Left ventricle myocardium inferior (tissue), 1 donor: ENCODE results near the gene ADD2. TPM values are rescaled to one million over a fixed set of nuclear protein-coding genes. Genes with fewer than 3 reads are reported as not detected.
A peak's percentile ranks its signal among the peaks of the same experiment; 100 is the strongest.

Experiments used
- DNase-seq: peaks from one replicate; pipeline ENCODE4 v3.0.0-alpha.2; 2020
- H3K27ac ChIP-seq: fragments of 200-600 bp; replicated peaks from 2 replicates; pipeline ENCODE4 v1.8.0; 2021
- H3K27me3 ChIP-seq: fragments of 200-600 bp; 2 replicates; pipeline ENCODE4 v1.8.0; 2021; ENCODE audit warnings: low read depth
- H3K36me3 ChIP-seq: fragments of 200-600 bp; 2 replicates; pipeline ENCODE4 v1.8.0; 2021
- H3K4me1 ChIP-seq: fragments of 200-600 bp; 2 replicates; pipeline ENCODE4 v1.8.0; 2021
- H3K4me3 ChIP-seq: fragments of 200-600 bp; 2 replicates; pipeline ENCODE4 v1.8.0; 2021; ENCODE audit warnings: mild to moderate bottlenecking, moderate library complexity
- H3K9me3 ChIP-seq: fragments of 200-600 bp; replicated peaks from 2 replicates; pipeline ENCODE4 v1.8.0; 2021
- intact Hi-C: fragments of 100-400 bp; cut with micrococcal nuclease; formaldehyde crosslinking; loops from one replicate; pipeline ENCODE4 v1.11.0; 2022
- long read RNA-seq: library from polyadenylated mRNA; unstranded; transcript quantifications from one replicate; pipeline ENCODE4 v2.0.0, GENCODE V29; 2021
- total RNA-seq: library from RNA; stranded (reverse); fragmentation: NEBNext Ultra II Directional; extraction: Animal tissue kit (Norgen Biotek cat#: 25700); gene quantifications from one replicate; pipeline ENCODE4 v1.2.1, GENCODE V29; 2021
- TF ChIP-seq, protein P1 (sequence below): fragments of 200-600 bp; IDR thresholded peaks from 2 replicates; pipeline ENCODE4 v1.8.0; 2021; ENCODE audit warnings: antibody characterized with exemption, mild to moderate bottlenecking, borderline replicate concordance
- donor health status: DM: no; HTN: yes; CAD: no; lungs with severe emphysema.

ADD2 gene, protein sequence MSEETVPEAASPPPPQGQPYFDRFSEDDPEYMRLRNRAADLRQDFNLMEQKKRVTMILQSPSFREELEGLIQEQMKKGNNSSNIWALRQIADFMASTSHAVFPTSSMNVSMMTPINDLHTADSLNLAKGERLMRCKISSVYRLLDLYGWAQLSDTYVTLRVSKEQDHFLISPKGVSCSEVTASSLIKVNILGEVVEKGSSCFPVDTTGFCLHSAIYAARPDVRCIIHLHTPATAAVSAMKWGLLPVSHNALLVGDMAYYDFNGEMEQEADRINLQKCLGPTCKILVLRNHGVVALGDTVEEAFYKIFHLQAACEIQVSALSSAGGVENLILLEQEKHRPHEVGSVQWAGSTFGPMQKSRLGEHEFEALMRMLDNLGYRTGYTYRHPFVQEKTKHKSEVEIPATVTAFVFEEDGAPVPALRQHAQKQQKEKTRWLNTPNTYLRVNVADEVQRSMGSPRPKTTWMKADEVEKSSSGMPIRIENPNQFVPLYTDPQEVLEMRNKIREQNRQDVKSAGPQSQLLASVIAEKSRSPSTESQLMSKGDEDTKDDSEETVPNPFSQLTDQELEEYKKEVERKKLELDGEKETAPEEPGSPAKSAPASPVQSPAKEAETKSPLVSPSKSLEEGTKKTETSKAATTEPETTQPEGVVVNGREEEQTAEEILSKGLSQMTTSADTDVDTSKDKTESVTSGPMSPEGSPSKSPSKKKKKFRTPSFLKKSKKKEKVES
- total RNA-seq, result 2.7 TPM
- long read RNA-seq, partial matches to known transcripts, result 1 of 1 reads
- long read RNA-seq, other reads (novel, unspliced or antisense), result 0 of 1 reads

DNA sequence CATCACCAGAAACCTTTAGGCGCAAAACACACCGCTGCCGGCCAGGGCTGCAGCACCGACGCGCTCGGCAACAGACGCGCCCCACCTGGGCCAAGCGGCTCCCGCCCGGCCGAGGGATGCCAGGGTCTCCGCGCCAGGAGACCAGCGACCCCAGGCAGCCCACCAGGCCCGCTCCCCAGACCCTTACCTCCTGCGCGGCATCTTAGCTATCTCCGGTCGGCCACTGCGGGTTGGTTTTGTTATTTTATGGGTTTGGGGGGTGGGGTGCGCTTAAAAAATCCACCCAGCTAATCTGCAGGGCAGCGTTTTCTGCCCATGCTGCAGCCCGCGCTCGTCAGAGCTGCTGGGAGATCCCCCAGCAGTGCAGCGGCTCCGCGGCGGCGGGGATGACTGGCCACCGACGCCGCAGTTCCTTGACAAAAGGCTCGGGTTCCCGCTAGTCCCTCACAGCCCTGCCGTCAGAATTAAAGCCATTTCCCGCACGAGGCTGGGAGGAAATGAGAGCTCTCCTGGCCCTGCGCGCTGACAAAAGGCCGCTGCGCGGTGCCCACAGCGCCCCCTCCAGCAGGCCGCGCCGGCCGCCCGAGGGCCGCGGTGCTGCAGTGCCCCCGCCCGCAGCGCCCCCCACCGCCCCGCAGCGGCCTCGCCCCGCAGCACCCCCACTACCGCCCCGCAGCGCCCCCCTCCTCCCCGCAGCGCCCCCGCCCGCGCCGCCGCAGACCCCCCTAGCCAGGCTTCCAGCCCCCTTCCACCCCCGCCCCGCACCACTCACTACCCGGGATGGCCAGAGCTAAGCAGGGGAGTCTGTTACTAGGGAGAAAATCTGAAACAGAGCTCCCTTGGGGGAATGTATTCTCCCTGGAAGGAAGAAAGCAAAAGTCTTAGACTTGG is at the start of gene ADD2:
TSS of gene ADD2 (minus strand) at position 502 of the 891 bp plus-strand sequence. CDS start 61,792 bp downstream, outside the sequence.
- DNase-seq, result peak; percentile 20
- H3K27me3 ChIP-seq, result peaks cover 83% of the 10 kb centered on the region
- H3K4me3 ChIP-seq, result peak within 1 kb of the TSS; percentile 67
- H3K27ac ChIP-seq, result peak within 1 kb of the TSS; percentile 55
- TF ChIP-seq, protein P1, sequence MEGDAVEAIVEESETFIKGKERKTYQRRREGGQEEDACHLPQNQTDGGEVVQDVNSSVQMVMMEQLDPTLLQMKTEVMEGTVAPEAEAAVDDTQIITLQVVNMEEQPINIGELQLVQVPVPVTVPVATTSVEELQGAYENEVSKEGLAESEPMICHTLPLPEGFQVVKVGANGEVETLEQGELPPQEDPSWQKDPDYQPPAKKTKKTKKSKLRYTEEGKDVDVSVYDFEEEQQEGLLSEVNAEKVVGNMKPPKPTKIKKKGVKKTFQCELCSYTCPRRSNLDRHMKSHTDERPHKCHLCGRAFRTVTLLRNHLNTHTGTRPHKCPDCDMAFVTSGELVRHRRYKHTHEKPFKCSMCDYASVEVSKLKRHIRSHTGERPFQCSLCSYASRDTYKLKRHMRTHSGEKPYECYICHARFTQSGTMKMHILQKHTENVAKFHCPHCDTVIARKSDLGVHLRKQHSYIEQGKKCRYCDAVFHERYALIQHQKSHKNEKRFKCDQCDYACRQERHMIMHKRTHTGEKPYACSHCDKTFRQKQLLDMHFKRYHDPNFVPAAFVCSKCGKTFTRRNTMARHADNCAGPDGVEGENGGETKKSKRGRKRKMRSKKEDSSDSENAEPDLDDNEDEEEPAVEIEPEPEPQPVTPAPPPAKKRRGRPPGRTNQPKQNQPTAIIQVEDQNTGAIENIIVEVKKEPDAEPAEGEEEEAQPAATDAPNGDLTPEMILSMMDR, result peak; percentile 41
- no peaks in the 10 kb centered on the region for H3K9me3 ChIP-seq
- no peaks in the 10 kb centered on the region for H3K36me3 ChIP-seq
- peaks cover 16% of the 10 kb centered on the region for H3K4me1 ChIP-seq
- intact Hi-C loops, result no loop called here

DNA sequence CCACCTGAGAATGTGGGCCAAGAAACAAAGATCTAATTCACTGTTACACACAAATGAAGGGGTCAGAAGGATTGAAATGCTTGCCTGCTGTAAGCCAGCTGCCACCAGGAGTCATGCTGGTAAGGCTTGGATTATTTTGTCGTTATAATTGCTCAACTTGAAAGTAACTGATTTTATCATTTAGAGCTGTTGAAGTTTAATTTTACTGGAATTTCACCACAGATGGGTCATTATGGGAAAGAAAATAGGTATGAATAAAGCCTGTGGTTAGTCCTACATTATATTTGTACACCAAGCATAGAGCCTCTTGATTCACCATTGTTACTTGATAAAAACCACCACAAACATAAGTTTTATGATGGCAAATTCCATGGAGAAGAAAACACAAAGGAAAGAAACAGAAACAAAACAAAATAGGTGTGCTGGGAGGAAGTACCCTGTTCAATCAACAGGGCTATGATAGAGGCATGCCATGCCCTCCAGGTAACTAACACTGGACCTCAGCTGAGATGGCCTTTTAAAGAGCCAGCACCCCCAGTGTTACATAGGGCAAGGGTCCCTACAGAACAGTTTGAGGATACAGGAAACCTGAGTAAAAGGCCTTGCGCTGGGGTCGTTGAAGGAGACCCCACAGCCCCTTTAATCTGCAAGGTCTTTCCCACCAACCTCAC is 49.4 kb upstream of the ADD2 start:
- TF ChIP-seq, protein P1, result no peak
- Histone ChIP-seq H3K27ac (no peak overlapping the region), H3K4me1 (no peaks in the 10 kb centered on the region), H3K4me3 (no peak overlapping the region), H3K27me3 (peaks cover 66% of the 10 kb centered on the region), H3K9me3 (no peaks in the 10 kb centered on the region), H3K36me3 (no peaks in the 10 kb centered on the region)
- intact Hi-C loops, result no loop called here
- no peak for DNase-seq

DNA sequence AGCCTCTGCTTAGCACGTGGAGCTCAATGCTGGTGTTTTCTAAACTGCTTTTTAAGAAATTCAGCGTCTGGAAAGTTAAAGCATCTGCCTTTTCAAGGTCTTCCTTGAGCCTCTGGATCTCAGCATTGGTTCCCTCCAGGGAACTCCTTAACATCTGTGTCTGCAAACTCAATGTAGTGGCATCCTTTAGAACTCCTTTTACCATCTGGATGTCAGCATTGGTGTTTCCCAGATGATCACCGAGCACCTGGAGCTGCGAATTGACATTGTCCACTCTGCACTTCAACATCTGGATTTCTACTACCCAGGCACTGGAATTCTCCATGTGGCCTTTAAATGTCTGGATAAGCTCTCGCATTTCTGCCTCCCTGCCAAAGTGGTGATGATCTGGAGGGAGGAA is 48.7 kb upstream of the ADD2 start:
- DNase-seq, result no peak
- intact Hi-C loops, result no loop called here
- no peaks in the 10 kb centered on the region for H3K4me1 ChIP-seq
- TF ChIP-seq, protein P1, result no peak
- no peaks in the 10 kb centered on the region for H3K36me3 ChIP-seq
- no peak overlapping the region for H3K4me3 ChIP-seq
- no peak overlapping the region for H3K27ac ChIP-seq
- no peaks in the 10 kb centered on the region for H3K9me3 ChIP-seq
- H3K27me3 ChIP-seq, result peaks cover 66% of the 10 kb centered on the region

DNA sequence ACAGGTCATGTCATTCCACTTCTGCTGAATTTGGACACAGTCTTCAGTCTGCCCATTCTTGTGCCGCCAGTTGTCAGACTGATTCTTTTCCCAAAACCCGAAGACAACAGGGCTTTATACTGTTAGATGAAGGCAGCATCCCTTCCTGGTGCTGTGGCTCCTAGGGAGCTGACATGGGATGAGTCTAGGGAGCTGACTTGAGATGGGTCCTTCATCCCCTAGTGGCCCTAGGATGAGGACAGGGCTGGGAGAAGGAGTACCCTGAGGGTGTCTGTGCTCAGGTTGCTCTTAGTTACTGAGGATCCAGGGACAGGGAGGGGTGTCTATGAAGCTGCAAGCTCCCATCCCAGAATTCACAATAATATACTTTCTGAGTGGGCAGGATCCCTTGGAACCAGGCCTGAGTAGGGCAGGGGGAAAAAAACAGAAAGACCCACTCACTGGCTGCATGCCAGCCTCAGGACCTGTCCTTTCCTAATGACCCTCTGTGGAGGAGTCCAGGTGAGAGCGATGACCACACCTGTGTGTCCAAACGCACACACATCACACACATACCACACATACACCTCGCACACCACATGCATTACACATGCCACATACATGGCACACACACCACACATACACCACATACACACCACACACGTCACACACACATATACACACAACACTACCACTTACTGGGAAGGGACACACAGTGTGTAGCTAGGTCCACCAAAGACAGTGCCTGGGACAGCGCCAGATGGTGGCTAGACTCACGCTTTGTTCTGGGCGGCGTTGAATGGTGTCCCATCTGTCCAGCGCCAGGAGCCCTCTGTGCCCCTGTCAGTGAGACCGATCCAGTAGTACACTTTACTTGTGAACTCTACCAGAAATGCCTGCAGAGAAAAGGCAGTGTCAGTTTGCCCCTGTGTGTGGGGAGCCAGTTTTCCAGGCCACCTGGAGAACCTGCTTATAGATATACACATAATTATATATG is 41.3 kb upstream of the ADD2 start:
- no peaks in the 10 kb centered on the region for H3K9me3 ChIP-seq
- H3K4me3 ChIP-seq, result no peak overlapping the region
- no peaks in the 10 kb centered on the region for H3K36me3 ChIP-seq
- no peak for DNase-seq
- TF ChIP-seq, protein P1, result no peak
- no peak overlapping the region for H3K27ac ChIP-seq
- H3K4me1 ChIP-seq, result no peaks in the 10 kb centered on the region
- intact Hi-C loops, result no loop called here
- peaks cover 39% of the 10 kb centered on the region for H3K27me3 ChIP-seq
